IPS-NIHi11 (cell line): ENCODE results near the gene PDE4D.
A peak's percentile ranks its signal among the peaks of the same experiment; 100 is the strongest.

ENCODE experiments used
- DNase-seq: peaks from one replicate; pipeline ENCODE4 v3.0.0; 2012; ENCODE audit warnings: mixed read lengths, low spot score

Gene PDE4D

DNA sequence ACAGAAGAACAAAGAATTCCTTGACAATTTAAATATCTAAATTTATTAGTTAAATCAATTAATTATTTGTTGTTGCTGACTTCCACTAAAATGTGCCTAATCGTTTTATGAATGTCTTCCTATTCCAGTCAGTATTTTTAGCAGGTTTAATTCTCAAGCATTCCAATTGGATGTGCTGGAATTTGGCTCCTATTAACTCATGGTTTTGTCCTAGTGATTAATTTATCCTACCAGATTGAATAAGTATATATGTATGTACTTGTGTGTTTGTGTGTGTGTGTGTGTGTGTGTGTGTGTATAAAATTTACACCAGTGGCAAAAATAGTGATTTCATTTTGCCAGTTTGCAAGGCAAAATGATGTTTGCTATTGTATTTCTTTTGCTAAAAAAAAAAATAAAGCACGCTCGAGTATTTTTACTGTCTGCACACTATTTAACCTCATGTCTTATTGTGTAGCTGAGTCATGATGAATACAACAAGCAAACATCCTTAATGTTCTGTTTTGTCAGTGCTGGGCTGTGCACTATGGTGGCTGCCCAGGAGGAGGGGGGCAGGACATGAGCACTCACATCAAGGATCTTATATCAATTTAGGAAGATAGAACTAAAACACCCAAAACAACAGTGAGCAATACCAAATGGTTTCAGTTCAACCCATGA, 375.5 kb downstream of the PDE4D start:
- no peak for DNase-seq

DNA sequence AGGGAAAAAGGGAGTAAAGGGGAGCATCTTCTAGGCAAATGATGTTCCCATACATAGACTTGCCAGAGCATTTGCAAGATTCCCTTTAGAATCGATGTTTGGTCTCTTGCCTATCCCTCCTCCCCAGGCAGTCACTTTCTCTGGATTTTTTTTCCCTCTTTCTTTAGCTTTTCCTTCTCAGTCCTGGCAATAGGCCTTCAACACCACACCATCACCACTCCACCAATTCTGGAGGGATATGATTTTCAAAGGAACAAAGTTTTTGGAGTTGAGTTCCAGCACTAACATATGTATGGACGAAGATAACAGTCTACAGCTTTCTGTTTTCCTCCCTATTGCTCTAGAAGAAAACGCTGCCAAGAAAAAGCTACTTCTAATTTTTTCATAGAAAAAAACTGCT, 377.4 kb downstream of the PDE4D start:
- no peak for DNase-seq

DNA sequence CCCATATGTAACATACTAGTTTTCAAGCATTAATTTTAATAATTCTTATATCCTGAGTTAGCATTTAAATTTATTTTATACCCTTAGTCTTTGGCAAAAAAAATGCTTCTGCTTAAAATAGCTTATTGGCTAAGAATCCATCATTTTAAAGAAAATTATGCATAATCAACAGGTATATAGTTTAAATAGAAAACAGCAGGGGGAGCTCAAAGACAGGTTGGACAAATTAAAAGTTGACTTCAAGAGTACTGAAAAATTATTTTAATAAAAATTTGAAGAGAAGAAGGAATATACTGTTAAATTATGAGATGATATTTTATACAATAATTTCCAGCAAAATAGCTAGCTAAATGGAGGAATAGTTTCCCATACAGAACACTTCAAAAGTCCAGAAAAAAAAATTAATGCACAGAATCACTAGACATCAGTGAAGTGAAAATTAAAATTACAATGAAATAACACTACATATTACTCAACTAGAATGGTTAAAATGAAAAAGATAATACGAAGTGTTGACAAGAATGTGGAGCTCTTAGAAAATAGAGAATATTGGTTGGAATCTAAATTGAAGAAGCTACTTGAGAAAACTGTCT, 387.1 kb downstream of the PDE4D start:
- DNase-seq, result no peak

DNA sequence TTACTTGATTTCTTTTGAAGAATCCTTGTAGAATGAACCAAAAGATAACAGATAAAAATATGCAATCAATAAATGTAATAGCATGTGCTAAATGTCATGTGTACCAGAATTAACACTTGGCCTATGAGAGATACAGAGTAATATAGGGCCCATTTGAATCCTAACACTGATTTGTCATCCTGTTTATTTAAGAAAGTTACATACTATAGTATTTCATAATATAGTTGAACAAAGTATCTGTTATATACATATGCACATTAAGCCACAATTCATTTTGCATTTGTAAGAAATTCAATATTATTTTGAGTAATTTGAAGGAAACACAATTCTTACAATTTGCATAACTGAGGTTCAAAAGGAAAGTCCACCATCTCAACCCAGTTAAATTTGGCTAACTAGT, 389.5 kb downstream of the PDE4D start:
- no peak for DNase-seq

DNA sequence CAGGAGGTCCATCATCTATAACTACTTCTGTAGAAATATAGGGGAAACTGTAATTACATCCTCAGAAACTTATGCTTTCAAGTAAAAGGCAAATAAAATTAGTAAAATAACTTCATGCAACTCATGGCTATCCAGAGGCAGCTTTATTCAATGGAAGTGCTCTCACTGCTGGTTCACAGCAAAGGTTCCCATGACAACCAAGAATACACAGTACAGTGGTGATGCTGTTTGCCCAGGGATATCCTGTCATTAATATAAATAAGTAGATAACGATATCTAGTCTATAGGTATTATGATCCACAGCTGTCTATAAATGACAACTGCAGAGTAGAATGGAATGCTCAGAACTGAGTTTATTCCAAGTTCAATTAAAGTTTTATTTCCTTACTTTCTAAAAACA, 390.3 kb downstream of the PDE4D start:
- DNase-seq, result no peak

DNA sequence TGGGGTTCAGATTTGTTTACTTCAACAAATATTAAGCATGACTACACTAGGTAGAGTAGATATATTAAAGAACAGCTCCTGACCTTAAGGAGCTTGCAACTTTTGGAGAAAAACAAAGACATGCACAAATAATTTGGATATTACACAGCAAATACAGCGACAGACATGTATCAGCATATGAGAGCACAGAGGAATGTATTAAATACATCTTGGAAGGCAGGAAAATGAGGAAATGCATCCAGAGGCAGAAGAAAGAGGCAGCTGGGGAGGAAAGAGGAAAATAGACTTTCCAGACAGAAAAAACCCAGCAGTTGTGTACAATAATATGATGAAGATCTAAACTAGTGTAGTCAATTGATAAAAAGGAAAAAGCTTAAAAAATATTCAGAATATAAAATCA, 392.2 kb downstream of the PDE4D start:
- no peak for DNase-seq

DNA sequence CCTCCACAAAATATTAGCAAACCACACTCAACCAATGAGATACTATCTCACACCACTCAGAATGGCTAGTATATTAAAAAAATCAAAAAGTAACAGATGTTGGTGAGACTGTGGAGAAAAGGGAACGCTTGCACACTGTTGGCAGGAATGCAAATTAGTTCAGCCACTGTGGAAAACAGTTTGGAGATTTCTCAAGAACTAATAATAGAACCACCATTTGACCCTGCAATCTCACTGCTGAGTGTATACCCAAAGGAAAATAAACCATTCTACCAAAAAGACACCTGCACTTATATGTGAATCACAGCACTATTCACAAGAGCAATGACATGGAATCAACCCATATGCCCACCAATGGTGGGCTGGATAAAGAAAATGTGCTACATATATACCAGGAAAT, 393.5 kb downstream of the PDE4D start:
- no peak for DNase-seq

DNA sequence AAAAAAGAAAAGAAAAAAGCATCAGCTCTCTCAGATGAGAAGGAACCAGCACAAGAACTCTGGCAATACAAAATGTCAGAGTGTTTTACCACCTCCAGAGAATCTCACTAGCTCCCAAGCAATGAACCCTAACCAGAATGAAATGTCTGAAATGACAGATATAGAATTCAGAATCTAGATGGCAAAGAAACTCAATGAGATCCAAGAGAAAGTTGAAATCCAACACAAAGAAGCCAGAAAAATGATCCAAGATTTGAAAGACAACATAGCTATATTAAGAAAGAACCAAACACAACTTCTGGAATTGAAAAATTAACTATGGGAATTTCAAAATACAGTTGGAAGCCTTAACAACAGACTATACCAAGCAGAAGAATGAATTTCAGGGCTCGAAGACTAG, 396.3 kb downstream of the PDE4D start:
- no peak for DNase-seq

DNA sequence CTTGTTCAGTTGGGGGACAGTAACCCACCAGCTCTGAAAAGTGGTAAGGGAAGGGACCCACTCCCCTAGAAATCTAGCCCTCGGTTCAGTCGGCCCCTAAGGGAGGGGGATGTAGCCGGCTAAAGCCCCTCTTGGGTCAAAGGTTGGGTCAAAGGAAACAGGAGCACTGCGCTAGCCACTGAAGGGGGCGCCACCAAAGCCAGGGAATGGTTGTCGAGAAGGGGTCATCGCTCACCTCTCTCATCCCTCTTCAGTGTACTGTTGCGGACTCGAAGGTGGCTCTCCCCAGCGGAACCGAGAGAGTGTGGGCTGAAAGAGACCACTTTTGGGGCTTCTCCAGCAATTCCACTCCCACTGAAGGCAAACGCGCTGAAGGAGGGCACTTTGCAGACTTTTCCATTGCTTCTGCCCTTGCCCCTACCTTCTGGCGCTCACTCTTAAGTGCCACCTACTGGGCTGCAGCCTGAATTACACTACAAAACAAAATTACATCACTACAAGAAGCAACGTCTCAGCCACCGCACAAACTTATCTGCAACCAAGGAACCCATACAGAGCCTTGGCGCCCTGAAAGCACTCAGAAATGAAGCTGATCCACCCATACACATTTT, 396.9 kb downstream of the PDE4D start:
- peak; percentile 72 for DNase-seq

DNA sequence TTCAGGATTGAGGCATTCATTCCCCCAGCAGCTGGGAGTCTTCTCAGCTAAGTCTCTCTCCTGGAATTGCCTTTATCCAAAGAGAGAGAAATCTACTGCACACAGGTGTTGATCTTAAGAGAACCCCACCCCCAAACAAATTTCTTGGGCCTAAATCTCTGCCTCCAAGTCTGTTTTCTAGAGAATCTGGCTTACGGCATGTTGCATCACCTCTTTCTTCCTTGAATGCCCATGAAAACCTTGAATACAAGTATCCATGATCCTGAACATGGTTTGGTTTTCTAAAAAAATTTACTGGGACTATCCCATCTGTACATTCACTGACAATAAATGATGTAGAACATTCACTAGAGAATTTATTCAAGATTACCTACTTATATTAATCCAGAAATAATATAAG, 401.6 kb downstream of the PDE4D start:
- DNase-seq, result no peak

DNA sequence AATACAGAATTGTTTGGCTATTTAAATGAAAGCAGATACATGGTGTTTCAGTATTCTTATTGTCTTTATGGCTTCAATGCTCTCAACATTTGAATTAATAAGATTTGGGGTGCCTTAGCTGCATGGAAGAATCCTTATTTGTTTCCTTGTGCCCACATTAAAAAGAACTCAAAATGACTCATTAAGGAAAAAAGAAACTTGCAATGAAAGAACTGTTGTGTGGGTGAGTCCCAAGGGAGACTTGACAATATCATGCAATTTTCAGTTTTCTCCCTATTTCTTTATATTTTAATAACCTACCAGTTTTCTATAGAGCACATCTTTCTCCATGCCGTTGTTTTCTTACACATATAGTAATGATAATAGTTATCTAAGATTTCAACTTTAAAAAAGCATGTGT, 404.0 kb downstream of the PDE4D start:
- no peak for DNase-seq

DNA sequence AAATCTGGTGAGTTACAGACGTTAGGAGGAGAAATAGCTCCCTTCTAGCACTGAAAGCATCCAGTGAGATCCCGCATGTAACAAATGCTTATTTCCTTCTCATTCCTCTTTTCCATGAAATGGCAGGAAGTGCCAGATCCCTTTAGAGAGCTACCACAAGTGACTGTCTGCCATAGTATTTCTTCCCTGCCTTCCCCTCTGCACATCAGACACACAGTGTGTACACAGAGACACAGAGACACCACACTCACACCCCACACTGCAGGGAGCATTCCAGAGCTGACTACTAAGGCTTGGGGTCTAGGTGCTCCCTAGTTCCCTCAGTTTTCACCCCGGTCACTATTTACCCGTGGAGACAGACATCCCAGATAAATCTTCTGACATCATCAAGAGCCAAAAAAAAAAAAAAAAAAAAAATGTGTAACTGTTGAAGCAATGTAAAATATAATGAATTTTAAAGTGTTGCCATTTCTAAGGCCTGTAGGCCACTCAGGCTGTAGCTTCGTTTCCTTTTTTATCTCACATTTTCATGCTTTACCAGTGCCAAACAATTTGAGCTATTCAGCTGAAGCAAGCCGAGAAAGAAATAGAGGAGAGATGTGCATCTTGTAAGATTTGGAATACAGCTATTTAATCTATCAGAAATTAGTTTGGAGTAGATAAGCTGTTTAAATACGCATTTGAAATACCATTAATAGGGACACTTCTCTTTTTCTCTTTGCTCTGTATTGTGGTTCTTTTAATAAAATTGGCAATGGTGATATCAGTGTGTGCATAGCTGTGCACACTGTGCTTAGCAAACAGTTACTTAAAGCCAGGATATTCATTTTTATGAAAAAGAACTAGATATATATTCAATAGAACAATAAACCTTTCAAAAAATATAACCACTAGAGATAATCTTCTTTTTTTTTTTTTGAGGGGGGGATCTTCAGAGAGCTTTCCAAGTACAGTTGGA, 405.5 kb downstream of the PDE4D start:
- peak; percentile 6 for DNase-seq

DNA sequence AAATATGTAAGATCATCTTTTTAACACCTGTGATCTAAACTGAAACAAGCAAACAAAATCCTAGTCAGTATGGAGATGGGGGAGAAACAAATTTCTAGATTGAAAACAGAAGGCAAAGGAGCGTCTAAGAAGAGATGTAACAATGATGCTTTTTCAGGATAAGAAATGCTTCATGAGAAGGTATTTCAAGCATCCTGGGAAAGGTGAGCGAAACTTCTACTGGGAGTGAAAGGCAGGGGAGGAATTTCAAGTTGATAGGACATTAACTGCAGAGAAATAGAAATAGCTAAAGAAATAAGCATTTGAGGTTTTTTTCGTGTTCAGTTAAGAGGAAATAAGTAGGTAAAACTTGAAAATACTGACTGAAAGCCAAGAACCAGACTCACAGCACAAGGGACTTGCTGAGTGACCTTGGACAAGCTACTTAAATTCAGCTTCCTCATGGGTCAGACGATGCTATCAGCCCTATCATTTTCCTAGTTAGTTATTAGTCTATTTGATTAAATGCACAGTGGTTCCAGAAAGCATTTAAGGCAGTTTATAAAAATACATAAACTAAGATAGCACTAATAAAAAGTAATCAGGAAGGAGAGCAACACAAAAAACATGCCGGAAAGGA, 406.3 kb downstream of the PDE4D start:
- no peak for DNase-seq

DNA sequence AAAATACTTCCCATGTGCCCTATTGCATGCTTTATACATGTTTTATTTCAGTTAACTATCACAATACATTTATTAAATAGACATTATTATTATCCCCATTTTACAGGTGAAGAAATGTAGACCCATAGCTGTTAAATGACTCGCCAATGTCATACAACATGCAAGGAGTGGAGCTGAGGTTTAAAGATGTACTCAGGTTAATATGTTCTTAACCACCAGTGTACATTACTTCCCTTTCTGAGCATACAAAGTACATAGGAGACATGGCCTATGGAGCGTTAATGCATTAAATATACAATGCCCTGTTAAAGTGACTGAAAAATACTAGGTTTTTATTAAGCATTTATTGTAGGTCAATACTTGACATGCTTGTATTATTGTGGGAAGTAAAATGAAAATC, 407.0 kb downstream of the PDE4D start:
- DNase-seq, result no peak

DNA sequence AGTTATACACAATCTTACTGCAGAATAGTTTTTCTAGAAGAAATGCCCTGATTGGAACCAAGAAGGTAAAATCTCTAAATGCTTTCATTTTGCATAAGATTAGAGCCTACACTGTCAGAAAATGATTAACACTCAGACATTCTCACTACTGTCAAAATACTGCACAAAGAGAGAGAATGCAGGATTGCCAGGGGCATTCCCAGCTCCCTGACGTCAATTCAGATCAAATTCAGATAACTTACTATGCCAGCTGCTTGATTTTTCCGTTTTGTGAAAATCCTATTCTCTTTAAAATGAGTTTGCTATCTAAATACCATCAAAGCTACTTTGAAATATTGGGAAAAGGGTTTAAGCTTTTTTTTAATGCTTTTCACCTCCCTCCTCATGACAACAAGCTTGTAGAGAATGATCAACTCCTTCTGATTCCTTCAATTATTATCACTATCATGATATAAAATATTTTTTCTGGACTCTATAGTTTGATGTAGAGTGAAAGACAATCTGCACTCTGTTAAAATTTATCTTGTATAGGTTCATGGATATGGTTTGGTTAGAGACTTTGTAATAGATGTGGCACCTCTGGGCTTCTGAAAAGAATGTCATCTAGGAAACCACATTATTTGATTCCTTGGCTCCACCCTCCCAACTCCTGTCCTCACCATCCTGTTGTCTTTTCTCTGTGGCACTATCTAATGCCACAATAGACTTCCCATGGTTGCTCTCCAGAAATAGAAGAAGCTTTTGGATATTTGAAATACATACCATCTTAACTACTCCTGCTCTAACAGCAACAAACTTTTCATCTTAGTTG, 407.7 kb downstream of the PDE4D start:
- DNase-seq, result no peak

DNA sequence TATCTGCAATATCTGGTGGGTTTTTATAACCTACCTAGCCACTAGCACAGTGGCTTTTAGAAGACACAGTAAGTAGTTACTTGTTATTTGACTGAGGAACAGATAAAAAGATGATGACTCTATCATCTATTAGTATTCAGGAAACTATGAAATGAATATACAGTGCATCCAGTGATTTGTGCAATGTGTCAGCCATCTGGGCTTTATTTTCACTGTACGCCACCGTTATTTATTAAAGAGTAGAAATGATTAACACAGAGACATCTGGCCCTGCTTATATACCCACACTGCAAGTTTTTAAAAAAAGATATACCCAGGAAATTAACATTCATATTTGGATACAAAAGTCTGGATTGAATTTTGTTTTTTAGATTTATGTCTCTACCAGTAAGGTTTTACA, 408.4 kb downstream of the PDE4D start:
- no peak for DNase-seq

DNA sequence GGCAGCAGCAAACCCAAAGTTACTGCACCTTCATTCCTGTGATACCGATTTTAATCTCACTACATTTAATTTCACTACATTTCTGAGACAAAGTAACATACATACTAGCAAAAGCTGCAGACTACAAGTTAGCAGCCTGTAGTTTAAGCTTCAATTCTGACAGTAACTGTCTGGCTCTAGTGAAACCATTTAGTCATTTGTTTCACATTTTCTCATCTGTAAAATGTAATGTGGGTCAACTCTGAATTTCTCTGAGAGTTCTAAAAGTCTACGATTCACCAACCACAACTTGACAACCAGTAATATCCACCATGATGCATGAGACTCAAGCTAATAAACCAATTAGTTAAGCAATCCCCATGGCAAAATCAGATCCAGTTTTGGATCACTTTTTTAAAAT, 408.9 kb downstream of the PDE4D start:
- no peak for DNase-seq

DNA sequence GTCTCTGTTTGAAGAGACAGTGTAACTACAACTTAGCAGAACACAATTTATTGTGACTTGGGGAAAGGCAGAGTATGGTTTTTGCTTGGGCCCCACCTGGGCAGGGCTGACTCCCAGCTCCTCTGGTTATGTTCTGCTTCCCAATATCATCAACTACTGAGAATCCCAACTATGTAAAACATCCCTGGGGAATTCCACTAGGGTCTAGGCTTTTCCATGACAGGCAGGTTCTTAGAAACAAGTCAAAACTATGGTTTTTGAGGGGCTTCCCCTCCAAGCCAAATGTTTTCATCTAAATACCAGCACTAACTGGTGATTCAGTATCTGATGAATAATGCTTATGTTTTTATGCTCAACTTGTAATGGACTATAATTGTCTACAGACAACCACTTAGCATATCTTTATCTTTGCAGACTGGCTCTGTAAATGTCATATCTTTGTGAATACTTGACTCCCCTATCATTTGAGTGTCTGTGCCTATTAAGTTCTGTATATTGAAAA, 409.5 kb downstream of the PDE4D start:
- DNase-seq, result no peak

DNA sequence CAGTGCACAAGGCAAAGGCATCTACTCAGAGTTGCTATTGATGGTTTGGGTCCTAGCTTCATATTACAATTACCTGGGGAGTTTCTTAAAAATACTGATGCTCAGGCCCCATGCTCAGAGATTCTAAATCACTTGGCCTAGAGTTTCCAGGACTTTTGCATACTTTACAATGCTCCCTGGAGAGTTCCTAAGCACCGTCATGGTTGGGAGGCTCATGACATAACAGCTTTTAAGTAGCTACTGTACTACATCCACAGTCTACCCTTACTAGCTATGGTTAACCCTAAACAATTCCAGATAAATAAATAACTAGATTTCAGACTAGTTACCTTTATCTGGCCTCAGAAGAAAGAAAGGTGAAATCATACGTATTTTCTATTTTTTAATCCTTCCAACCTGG, 414.4 kb downstream of the PDE4D start:
- DNase-seq, result no peak

DNA sequence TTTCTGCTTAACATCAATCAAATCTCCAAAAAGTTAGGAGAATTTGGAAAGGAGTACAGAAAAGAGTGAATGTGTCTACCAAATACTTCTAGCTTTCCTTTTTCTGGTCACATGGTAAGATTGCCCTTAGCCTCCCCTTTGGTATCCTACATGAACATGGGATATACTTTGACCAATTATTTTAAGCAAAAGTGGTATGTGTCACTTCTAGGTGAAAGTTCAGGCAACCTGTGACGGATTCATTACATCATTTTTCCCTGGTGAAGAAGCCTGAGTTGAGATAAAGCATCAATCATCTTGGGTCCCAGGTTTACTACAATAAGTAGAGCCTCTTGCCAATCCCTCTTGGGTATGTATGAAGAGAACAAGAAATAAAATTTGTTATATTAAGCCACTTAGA, 419.2 kb downstream of the PDE4D start:
- no peak for DNase-seq

DNA sequence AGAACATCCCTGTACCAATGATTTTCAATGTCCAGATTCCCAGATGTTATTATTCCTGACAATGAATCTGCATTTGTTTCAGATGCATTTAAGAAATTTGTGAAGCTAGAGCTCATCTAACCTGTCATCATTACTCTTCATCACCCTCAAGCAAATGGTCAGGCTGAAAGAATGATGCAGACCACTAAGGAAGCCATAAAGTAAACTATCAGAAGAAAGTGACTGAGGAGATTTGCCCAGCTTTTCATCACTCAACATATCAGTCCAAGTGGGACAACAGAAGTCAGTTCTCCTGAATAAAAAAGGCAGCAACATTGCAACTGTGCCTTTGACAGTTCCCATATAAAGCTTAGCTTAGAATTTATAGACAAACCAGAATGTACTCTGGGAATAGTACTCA, 419.9 kb downstream of the PDE4D start:
- no peak for DNase-seq
